ENCODE results near the gene TDRD12.

The TDRD12 gene

DNA sequence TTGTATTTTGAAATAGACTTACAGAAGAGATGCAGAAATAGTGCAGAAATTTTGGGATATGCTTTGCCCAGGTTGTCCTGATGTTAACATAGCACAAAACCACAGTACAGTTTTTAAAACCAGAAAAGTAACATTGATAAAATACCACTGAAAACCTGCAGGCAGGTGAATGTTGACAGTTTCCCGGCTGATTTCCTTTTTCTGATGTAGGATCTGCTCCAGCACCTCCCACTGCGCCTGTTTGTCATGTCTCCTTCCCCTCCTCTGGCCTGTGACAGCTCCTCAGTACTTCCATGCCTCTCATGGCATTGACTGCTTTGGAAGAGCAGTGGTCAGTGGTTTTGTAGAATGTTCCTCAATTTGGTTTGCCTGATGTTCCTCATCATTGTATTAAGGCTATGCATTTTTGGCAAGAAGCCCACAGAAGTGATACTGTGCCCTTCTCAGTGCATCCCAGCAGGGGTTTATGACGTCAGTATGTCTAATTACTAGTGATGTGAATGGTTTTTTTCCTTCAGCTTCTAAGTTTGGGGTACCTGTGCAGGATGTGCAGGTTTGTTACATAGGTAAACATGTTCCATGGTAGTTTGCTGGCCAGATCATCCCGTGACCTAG lies 31.0 kb downstream of the TDRD12 start:
- Histone ChIP-seq H3K4me3 (ENCODE audit: low read depth, low read length) (no peak overlapping the region), H3K27ac (ENCODE audit: extremely low read depth, low read depth, low read length) (no peak overlapping the region), H3K4me1 (ENCODE audit: control insufficient read depth, insufficient read depth, low read length) (peaks cover 12% of the 10 kb centered on the region), H3K9me3 (ENCODE audit: control insufficient read depth, insufficient read depth, low read depth, low read length) (0 out of 2 replicates have a peak, but pooled peaks cover 2% of the 10 kb centered on the region), H3K36me3 (ENCODE audit: control insufficient read depth in 2 of 2, insufficient read depth in 1 of 2, low read length in 2 of 2) (no peaks in the 10 kb centered on the region)
- CTCF ChIA-PET = interaction anchor here (0.6 to 0.8 kb wide), 4 partner anchors 22 to 370 kb away, joined by 3 to 4 read pairs (median 3); no protein-coding TSS in a partner anchor
- POLR2A ChIA-PET = no interaction called here
- TF ChIP-seq ZNF324 (tag by site-specific recombination; IDR thresholded peaks at IDR 0.05) (no peak), BCL11A (tag by site-specific recombination; IDR thresholded peaks at IDR 0.05; ENCODE audit: low read depth) (no peak), ZNF473 (tag by site-specific recombination; IDR thresholded peaks at IDR 0.05) (no peak), YY2 (tag by site-specific recombination; IDR thresholded peaks at IDR 0.05) (no peak), KLF8 (tag by site-specific recombination; IDR thresholded peaks at IDR 0.05) (peak; percentile 61), ZIC2 (tag by site-specific recombination; IDR thresholded peaks at IDR 0.05) (peak; percentile 35; the same call in 1 of the 2 replicates), ZNF404 (tag by site-specific recombination; IDR thresholded peaks at IDR 0.05) (no peak), ZNF76 (tag by site-specific recombination; IDR thresholded peaks at IDR 0.05; ENCODE audit: borderline replicate concordance, low read depth) (0 out of 2 replicates have a peak, but pooled peaks have one; percentile 23), IKZF3 (tag by site-specific recombination; IDR thresholded peaks at IDR 0.05) (no peak), GLI4 (tag by site-specific recombination; IDR thresholded peaks at IDR 0.05) (no peak), ZNF211 (tag by site-specific recombination; IDR thresholded peaks at IDR 0.05; ENCODE audit: low read depth) (no peak), MEIS1 (CRISPR knock-in tag; IDR thresholded peaks at IDR 0.05; ENCODE audit: borderline replicate concordance) (no peak), ZNF2 (tag by site-specific recombination; IDR thresholded peaks at IDR 0.05) (no peak), GLIS1 (tag by site-specific recombination; IDR thresholded peaks at IDR 0.05) (peak; percentile 31; the same call in 1 of the 2 replicates), SP7 (tag by site-specific recombination; IDR thresholded peaks at IDR 0.05) (peak; percentile 64; the same call in 1 of the 2 replicates), ZNF549 (tag by site-specific recombination; IDR thresholded peaks at IDR 0.05) (no peak), ZNF274 (IDR thresholded peaks at IDR 0.05; ENCODE audit: low read length) (no peak), ZNF274 (tag by site-specific recombination; IDR thresholded peaks at IDR 0.05; ENCODE audit: borderline replicate concordance) (no peak), ZNF366 (tag by site-specific recombination; conservative IDR thresholded peaks at IDR 0.05) (0 out of 2 replicates have a peak, but pooled peaks have one; percentile 36), PRDM1 (tag by site-specific recombination; IDR thresholded peaks at IDR 0.05) (0 out of 2 replicates have a peak, but pooled peaks have one; percentile 35), ZNF10 (tag by site-specific recombination; IDR thresholded peaks at IDR 0.05) (no peak), ZBTB7A (tag by site-specific recombination; IDR thresholded peaks at IDR 0.05; ENCODE audit: low read depth) (no peak), SCRT1 (tag by site-specific recombination; IDR thresholded peaks at IDR 0.05; ENCODE audit: borderline replicate concordance) (no peak), ZNF354C (tag by site-specific recombination; IDR thresholded peaks at IDR 0.05; ENCODE audit: borderline replicate concordance, low read depth) (no peak)
- TF ChIP-seq, protein P1, sequence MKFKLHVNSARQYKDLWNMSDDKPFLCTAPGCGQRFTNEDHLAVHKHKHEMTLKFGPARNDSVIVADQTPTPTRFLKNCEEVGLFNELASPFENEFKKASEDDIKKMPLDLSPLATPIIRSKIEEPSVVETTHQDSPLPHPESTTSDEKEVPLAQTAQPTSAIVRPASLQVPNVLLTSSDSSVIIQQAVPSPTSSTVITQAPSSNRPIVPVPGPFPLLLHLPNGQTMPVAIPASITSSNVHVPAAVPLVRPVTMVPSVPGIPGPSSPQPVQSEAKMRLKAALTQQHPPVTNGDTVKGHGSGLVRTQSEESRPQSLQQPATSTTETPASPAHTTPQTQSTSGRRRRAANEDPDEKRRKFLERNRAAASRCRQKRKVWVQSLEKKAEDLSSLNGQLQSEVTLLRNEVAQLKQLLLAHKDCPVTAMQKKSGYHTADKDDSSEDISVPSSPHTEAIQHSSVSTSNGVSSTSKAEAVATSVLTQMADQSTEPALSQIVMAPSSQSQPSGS (tag by site-specific recombination; IDR thresholded peaks at IDR 0.05; ENCODE audit: low read depth) = peak; percentile 92
- TF ChIP-seq, protein P2, sequence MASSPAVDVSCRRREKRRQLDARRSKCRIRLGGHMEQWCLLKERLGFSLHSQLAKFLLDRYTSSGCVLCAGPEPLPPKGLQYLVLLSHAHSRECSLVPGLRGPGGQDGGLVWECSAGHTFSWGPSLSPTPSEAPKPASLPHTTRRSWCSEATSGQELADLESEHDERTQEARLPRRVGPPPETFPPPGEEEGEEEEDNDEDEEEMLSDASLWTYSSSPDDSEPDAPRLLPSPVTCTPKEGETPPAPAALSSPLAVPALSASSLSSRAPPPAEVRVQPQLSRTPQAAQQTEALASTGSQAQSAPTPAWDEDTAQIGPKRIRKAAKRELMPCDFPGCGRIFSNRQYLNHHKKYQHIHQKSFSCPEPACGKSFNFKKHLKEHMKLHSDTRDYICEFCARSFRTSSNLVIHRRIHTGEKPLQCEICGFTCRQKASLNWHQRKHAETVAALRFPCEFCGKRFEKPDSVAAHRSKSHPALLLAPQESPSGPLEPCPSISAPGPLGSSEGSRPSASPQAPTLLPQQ (tag by site-specific recombination; IDR thresholded peaks at IDR 0.05) = no peak; the same call in 1 of the 2 replicates
- TF ChIP-seq, protein P3, sequence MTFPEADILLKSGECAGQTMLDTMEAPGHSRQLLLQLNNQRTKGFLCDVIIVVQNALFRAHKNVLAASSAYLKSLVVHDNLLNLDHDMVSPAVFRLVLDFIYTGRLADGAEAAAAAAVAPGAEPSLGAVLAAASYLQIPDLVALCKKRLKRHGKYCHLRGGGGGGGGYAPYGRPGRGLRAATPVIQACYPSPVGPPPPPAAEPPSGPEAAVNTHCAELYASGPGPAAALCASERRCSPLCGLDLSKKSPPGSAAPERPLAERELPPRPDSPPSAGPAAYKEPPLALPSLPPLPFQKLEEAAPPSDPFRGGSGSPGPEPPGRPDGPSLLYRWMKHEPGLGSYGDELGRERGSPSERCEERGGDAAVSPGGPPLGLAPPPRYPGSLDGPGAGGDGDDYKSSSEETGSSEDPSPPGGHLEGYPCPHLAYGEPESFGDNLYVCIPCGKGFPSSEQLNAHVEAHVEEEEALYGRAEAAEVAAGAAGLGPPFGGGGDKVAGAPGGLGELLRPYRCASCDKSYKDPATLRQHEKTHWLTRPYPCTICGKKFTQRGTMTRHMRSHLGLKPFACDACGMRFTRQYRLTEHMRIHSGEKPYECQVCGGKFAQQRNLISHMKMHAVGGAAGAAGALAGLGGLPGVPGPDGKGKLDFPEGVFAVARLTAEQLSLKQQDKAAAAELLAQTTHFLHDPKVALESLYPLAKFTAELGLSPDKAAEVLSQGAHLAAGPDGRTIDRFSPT (tag by site-specific recombination; IDR thresholded peaks at IDR 0.05) = no peak
- TF ChIP-seq, protein P4, sequence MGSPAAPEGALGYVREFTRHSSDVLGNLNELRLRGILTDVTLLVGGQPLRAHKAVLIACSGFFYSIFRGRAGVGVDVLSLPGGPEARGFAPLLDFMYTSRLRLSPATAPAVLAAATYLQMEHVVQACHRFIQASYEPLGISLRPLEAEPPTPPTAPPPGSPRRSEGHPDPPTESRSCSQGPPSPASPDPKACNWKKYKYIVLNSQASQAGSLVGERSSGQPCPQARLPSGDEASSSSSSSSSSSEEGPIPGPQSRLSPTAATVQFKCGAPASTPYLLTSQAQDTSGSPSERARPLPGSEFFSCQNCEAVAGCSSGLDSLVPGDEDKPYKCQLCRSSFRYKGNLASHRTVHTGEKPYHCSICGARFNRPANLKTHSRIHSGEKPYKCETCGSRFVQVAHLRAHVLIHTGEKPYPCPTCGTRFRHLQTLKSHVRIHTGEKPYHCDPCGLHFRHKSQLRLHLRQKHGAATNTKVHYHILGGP (tag by site-specific recombination; IDR thresholded peaks at IDR 0.05) = no peak
- TF ChIP-seq, protein P5, sequence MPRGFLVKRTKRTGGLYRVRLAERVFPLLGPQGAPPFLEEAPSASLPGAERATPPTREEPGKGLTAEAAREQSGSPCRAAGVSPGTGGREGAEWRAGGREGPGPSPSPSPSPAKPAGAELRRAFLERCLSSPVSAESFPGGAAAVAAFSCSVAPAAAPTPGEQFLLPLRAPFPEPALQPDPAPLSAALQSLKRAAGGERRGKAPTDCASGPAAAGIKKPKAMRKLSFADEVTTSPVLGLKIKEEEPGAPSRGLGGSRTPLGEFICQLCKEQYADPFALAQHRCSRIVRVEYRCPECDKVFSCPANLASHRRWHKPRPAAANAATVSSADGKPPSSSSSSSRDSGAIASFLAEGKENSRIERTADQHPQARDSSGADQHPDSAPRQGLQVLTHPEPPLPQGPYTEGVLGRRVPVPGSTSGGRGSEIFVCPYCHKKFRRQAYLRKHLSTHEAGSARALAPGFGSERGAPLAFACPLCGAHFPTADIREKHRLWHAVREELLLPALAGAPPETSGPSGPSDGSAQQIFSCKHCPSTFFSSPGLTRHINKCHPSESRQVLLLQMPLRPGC (tag by site-specific recombination; IDR thresholded peaks at IDR 0.05) = no peak
- TF ChIP-seq, protein P6, sequence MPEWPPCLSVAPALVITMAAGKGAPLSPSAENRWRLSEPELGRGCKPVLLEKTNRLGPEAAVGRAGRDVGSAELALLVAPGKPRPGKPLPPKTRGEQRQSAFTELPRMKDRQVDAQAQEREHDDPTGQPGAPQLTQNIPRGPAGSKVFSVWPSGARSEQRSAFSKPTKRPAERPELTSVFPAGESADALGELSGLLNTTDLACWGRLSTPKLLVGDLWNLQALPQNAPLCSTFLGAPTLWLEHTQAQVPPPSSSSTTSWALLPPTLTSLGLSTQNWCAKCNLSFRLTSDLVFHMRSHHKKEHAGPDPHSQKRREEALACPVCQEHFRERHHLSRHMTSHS (tag by site-specific recombination; IDR thresholded peaks at IDR 0.05) = no peak
